Left lobe of liver (tissue), 2 donors: ENCODE measurements around the gene RAF1. TPM values are rescaled to one million over a fixed set of nuclear protein-coding genes. Genes with fewer than 3 reads are reported as not detected.
A peak's percentile ranks its signal among the peaks of the same experiment; 100 is the strongest.

Experiments
- ATAC-seq: fragments of 200-7000 bp; cut with Tn5 transposase; one replicate; pipeline ENCODE4 v1.9.1; 2020; ENCODE audit warnings: mild to moderate bottlenecking, moderate library complexity
- DNase-seq: peaks from one replicate; pipeline ENCODE4 v3.0.0-alpha.2; 2020; ENCODE audit warnings: low spot score
- total RNA-seq: library from RNA; stranded (reverse); gene quantifications from one replicate; pipeline ENCODE4 v1.2.1, GENCODE V29; 2021
- donor health status: DM: no; HTN: no; CAD: no; lungs with moderate emphysema.
- donor health status: DM: no; HTN: yes; CAD: no.

RAF1 gene
- total RNA-seq, 1 donor from 2014 or later: 54.6 TPM

- ATAC-seq (peak; percentile 46), DNase-seq (no peak)
Measured at GRCh38 chr3:12601072-12601471, 62.8 kb downstream of the RAF1 start.

- DNase-seq (no peak), ATAC-seq (peak; percentile 73)
Measured at GRCh38 chr3:12598890-12599289, 65.0 kb downstream of the RAF1 start.

GRCh38 chr3:12593473-12593872 is 70.4 kb downstream of the RAF1 start:
- ATAC-seq: no peak
- DNase-seq: no peak

GRCh38 chr3:12591997-12592715 is 71.8 kb downstream of the RAF1 start:
- ATAC-seq: peak; percentile 80
- no peak for DNase-seq

GRCh38 chr3:12591456-12591855 is 72.5 kb downstream of the RAF1 start:
- no peak for DNase-seq
- no peak for ATAC-seq

- ATAC-seq: no peak
Measured at GRCh38 chr3:12590096-12590495, 73.8 kb downstream of the RAF1 start.

GRCh38 chr3:12588039-12589009 is 75.6 kb downstream of the RAF1 start:
- DNase-seq (no peak), ATAC-seq (no peak)

More at GRCh38 chr3:12590096-12590495, 73.8 kb downstream of the RAF1 start:
- no peak for DNase-seq

- no peak for ATAC-seq
- no peak for DNase-seq
Measured at GRCh38 chr3:12586403-12586802, 77.5 kb downstream of the RAF1 start.

- no peak for DNase-seq
Measured at GRCh38 chr3:12585970-12586369, 77.9 kb downstream of the RAF1 start.

GRCh38 chr3:12585181-12585580 is 78.7 kb downstream of the RAF1 start:
- ATAC-seq: no peak
- DNase-seq: no peak

More at GRCh38 chr3:12585970-12586369, 77.9 kb downstream of the RAF1 start:
- no peak for ATAC-seq

- DNase-seq: no peak
- peak; percentile 5 for ATAC-seq
Measured at GRCh38 chr3:12584083-12584482, 79.8 kb downstream of the RAF1 start.

GRCh38 chr3:12583280-12583679 is 80.6 kb downstream of the RAF1 start:
- peak; percentile 66 for ATAC-seq
- DNase-seq: no peak

- ATAC-seq (no peak), DNase-seq (no peak)
Measured at GRCh38 chr3:12582730-12583129, 81.2 kb downstream of the RAF1 start.

GRCh38 chr3:12579905-12580304 is 84.0 kb downstream of the RAF1 start:
- ATAC-seq (peak; percentile 8), DNase-seq (no peak)

GRCh38 chr3:12579456-12579855 is 84.5 kb downstream of the RAF1 start:
- DNase-seq (no peak), ATAC-seq (no peak)

- DNase-seq (no peak), ATAC-seq (no peak)
Measured at GRCh38 chr3:12578742-12579141, 85.2 kb downstream of the RAF1 start.

GRCh38 chr3:12577379-12577778 is 86.5 kb downstream of the RAF1 start:
- no peak for ATAC-seq
- no peak for DNase-seq

GRCh38 chr3:12574661-12575060 is 89.3 kb downstream of the RAF1 start:
- ATAC-seq: peak; percentile 36
- no peak for DNase-seq

- no peak for ATAC-seq
Measured at GRCh38 chr3:12574131-12574530, 89.8 kb downstream of the RAF1 start.

GRCh38 chr3:12571986-12572385 is 91.9 kb downstream of the RAF1 start:
- ATAC-seq (no peak), DNase-seq (no peak)

More at GRCh38 chr3:12574131-12574530, 89.8 kb downstream of the RAF1 start:
- no peak for DNase-seq

- DNase-seq (no peak), ATAC-seq (no peak)
Measured at GRCh38 chr3:12569836-12570235, 94.1 kb downstream of the RAF1 start.

- DNase-seq: no peak
- no peak for ATAC-seq
Measured at GRCh38 chr3:12568747-12569146, 95.2 kb downstream of the RAF1 start.
